ENCODE data around the gene CCDC85C. TPM values are rescaled to one million over a fixed set of nuclear protein-coding genes. Genes with fewer than 3 reads are reported as not detected.

The CCDC85C gene
- total and polyA plus RNA-seq, 10 donors, result 1.6 to 12.4 (median 8.1) TPM

- 63 to 82% (median 75%) methylated on average over 10 of the region's 10 CpGs for WGBS, 5 donors
- Histone ChIP-seq H3K9me3 (no peaks in the 10 kb centered on the region), H3K4me3 (no peak overlapping the region), H3K27me3 (replicated peaks in 1 of 7) (no peaks in the 10 kb centered on the region), H3K4me1 (no peaks in the 10 kb centered on the region), H3K36me3 (no peaks in the 10 kb centered on the region), H3K27ac (no peak overlapping the region)
- no peak for TF ChIP-seq CTCF (IDR thresholded peaks at IDR 0.05 in 8 of 11, conservative IDR thresholded peaks at IDR 0.05 in 3 of 11)
- no peak for TF ChIP-seq POLR2AphosphoS5 (IDR thresholded peaks at IDR 0.05)
- no peak for TF ChIP-seq POLR2A (IDR thresholded peaks at IDR 0.05)
- no peak for DNase-seq
- intact Hi-C loops (cut with DNase I; ENCODE audit: low total_unique reads), result no loop called here
Observed at GRCh38 chr14:99634443-99634842, 30.4 kb upstream of the CCDC85C start.

GRCh38 chr14:99633918-99634317 lies 29.9 kb upstream of the CCDC85C start:
- Histone ChIP-seq H3K4me3 (no peak overlapping the region), H3K9me3 (no peaks in the 10 kb centered on the region), H3K27ac (no peak overlapping the region), H3K27me3 (replicated peaks in 1 of 7) (peaks cover 0 to 4% (median 0%) of the 10 kb centered on the region in 7 donors), H3K4me1 (peaks cover 0 to 3% (median 2%) of the 10 kb centered on the region in 6 donors), H3K36me3 (no peaks in the 10 kb centered on the region)
- 61 to 71% (median 69%) methylated on average over 10 of the region's 10 CpGs for WGBS, 5 donors
- intact Hi-C loops (cut with DNase I; ENCODE audit: low total_unique reads), result no loop called here
- TF ChIP-seq CTCF (IDR thresholded peaks at IDR 0.05 in 8 of 11, conservative IDR thresholded peaks at IDR 0.05 in 3 of 11) (no peak), POLR2AphosphoS5 (IDR thresholded peaks at IDR 0.05) (no peak), POLR2A (IDR thresholded peaks at IDR 0.05) (no peak)
- DNase-seq, result no peak

GRCh38 chr14:99633141-99633540 lies 29.1 kb upstream of the CCDC85C start:
- H3K27me3 ChIP-seq (replicated peaks in 1 of 7), result peaks cover 0 to 6% (median 0%) of the 10 kb centered on the region in 7 donors
- TF ChIP-seq POLR2AphosphoS5 (IDR thresholded peaks at IDR 0.05) (no peak), CTCF (IDR thresholded peaks at IDR 0.05 in 8 of 11, conservative IDR thresholded peaks at IDR 0.05 in 3 of 11) (no peak), POLR2A (IDR thresholded peaks at IDR 0.05) (no peak)
- intact Hi-C loops (cut with DNase I; ENCODE audit: low total_unique reads), result no loop called here
- H3K27ac ChIP-seq, result no peak overlapping the region
- DNase-seq, result no peak
- no peaks in the 10 kb centered on the region for H3K9me3 ChIP-seq
- no peak overlapping the region for H3K4me3 ChIP-seq
- WGBS, 5 donors, result 63 to 72% (median 65%) methylated on average over 3 of the region's 3 CpGs
- peaks cover 0 to 8% (median 6%) of the 10 kb centered on the region in 6 donors for H3K4me1 ChIP-seq
- no peaks in the 10 kb centered on the region for H3K36me3 ChIP-seq

- H3K4me3 ChIP-seq, result no peak overlapping the region
- TF ChIP-seq CTCF (IDR thresholded peaks at IDR 0.05 in 8 of 11, conservative IDR thresholded peaks at IDR 0.05 in 3 of 11), result no peak
- TF ChIP-seq POLR2A (IDR thresholded peaks at IDR 0.05), result no peak
- no peak for TF ChIP-seq POLR2AphosphoS5 (IDR thresholded peaks at IDR 0.05)
- 73 to 87% (median 83%) methylated on average over 9 of the region's 9 CpGs for WGBS, 5 donors
- peaks cover 0 to 8% (median 6%) of the 10 kb centered on the region in 6 donors for H3K4me1 ChIP-seq
- H3K9me3 ChIP-seq, result no peaks in the 10 kb centered on the region
- H3K27ac ChIP-seq, result no peak overlapping the region
- H3K36me3 ChIP-seq, result no peaks in the 10 kb centered on the region
- DNase-seq, result no peak
- peaks cover 0 to 6% (median 0%) of the 10 kb centered on the region in 7 donors for H3K27me3 ChIP-seq (replicated peaks in 1 of 7)
- intact Hi-C loops (cut with DNase I; ENCODE audit: low total_unique reads), result no loop called here
Observed at GRCh38 chr14:99632410-99633035, 28.5 kb upstream of the CCDC85C start.

All from spleen (tissue), 11 donors.